Stimulated activated memory B cell treated with anti-CD40 and anti-IgM and Interleukin-4, amounts not matched to agents 10 μg/mL and 1 μg/mL and 100 μg/mL, for 72 hours (primary cell): ENCODE data around the gene TLE3.

Experiments used
- ATAC-seq: fragments of 150-1000 bp; cut with Tn5 transposase; 2 replicates; pipeline ENCODE4 v1.10.0; 2021
- H3K27ac Mint-ChIP-seq: one replicate; pipeline ENCODE4 v1.8.0; 2022; ENCODE audit warnings: mild to moderate bottlenecking, mixed read lengths
- H3K27me3 Mint-ChIP-seq: one replicate; pipeline ENCODE4 v1.8.0; 2022; ENCODE audit warnings: mixed read lengths
- H3K36me3 Mint-ChIP-seq: one replicate; pipeline ENCODE4 v1.8.0; 2022; ENCODE audit warnings: mixed read lengths
- H3K4me1 Mint-ChIP-seq: one replicate; pipeline ENCODE4 v1.8.0; 2022; ENCODE audit warnings: mixed read lengths
- H3K4me3 Mint-ChIP-seq: one replicate; pipeline ENCODE4 v1.8.0; 2022; ENCODE audit warnings: mild to moderate bottlenecking, moderate library complexity, mixed read lengths
- H3K9me3 Mint-ChIP-seq: one replicate; pipeline ENCODE4 v1.8.0; 2022; ENCODE audit warnings: mixed read lengths

The TLE3 gene

GRCh38 chr15:70087708-70088352 lies 9.9 kb downstream of the TLE3 start:
- Mint-ChIP-seq H3K4me1 (peaks cover 99% of the 10 kb centered on the region), H3K9me3 (no peaks in the 10 kb centered on the region), H3K36me3 (peaks cover 49% of the 10 kb centered on the region), H3K27ac (no peak overlapping the region), H3K27me3 (no peaks in the 10 kb centered on the region), H3K4me3 (no peak overlapping the region)
- no peak for ATAC-seq

GRCh38 chr15:70086636-70087035 lies 11.1 kb downstream of the TLE3 start:
- peak overlapping the region; percentile 47 for H3K27ac Mint-ChIP-seq
- H3K4me3 Mint-ChIP-seq, result no peak overlapping the region
- H3K9me3 Mint-ChIP-seq, result no peaks in the 10 kb centered on the region
- ATAC-seq, result peak; percentile 73
- H3K4me1 Mint-ChIP-seq, result peaks cover 97% of the 10 kb centered on the region
- no peaks in the 10 kb centered on the region for H3K27me3 Mint-ChIP-seq
- peaks cover 54% of the 10 kb centered on the region for H3K36me3 Mint-ChIP-seq

- H3K4me1 Mint-ChIP-seq, result peaks cover 76% of the 10 kb centered on the region
- no peaks in the 10 kb centered on the region for H3K27me3 Mint-ChIP-seq
- no peaks in the 10 kb centered on the region for H3K9me3 Mint-ChIP-seq
- peak; percentile 34 for ATAC-seq
- peak overlapping the region; percentile 60 for H3K27ac Mint-ChIP-seq
- H3K36me3 Mint-ChIP-seq, result peaks cover 54% of the 10 kb centered on the region
- H3K4me3 Mint-ChIP-seq, result no peak overlapping the region
Measured at GRCh38 chr15:70084461-70084860, 13.3 kb downstream of the TLE3 start.

GRCh38 chr15:70083946-70084345 lies 13.8 kb downstream of the TLE3 start:
- peaks cover 72% of the 10 kb centered on the region for H3K4me1 Mint-ChIP-seq
- H3K9me3 Mint-ChIP-seq, result no peaks in the 10 kb centered on the region
- H3K27me3 Mint-ChIP-seq, result no peaks in the 10 kb centered on the region
- no peak overlapping the region for H3K4me3 Mint-ChIP-seq
- H3K27ac Mint-ChIP-seq, result peak overlapping the region; percentile 60
- H3K36me3 Mint-ChIP-seq, result peaks cover 54% of the 10 kb centered on the region
- ATAC-seq, result peak; percentile 67

GRCh38 chr15:70083418-70083817 lies 14.3 kb downstream of the TLE3 start:
- Mint-ChIP-seq H3K36me3 (peaks cover 54% of the 10 kb centered on the region), H3K4me1 (peaks cover 72% of the 10 kb centered on the region), H3K9me3 (no peaks in the 10 kb centered on the region), H3K27me3 (no peaks in the 10 kb centered on the region), H3K4me3 (no peak overlapping the region), H3K27ac (peak overlapping the region; percentile 60)
- ATAC-seq, result no peak

GRCh38 chr15:70082281-70082900 lies 15.3 kb downstream of the TLE3 start:
- Mint-ChIP-seq H3K4me1 (peaks cover 72% of the 10 kb centered on the region), H3K9me3 (no peaks in the 10 kb centered on the region), H3K36me3 (peaks cover 54% of the 10 kb centered on the region), H3K27me3 (no peaks in the 10 kb centered on the region), H3K4me3 (no peak overlapping the region), H3K27ac (no peak overlapping the region)
- ATAC-seq, result no peak

GRCh38 chr15:70081612-70082011 lies 16.1 kb downstream of the TLE3 start:
- no peak overlapping the region for H3K27ac Mint-ChIP-seq
- peaks cover 54% of the 10 kb centered on the region for H3K36me3 Mint-ChIP-seq
- peaks cover 67% of the 10 kb centered on the region for H3K4me1 Mint-ChIP-seq

GRCh38 chr15:70080347-70080746 lies 17.4 kb downstream of the TLE3 start:
- peaks cover 67% of the 10 kb centered on the region for H3K4me1 Mint-ChIP-seq

More at GRCh38 chr15:70081612-70082011, 16.1 kb downstream of the TLE3 start:
- Mint-ChIP-seq H3K27me3 (no peaks in the 10 kb centered on the region), H3K4me3 (no peak overlapping the region), H3K9me3 (no peaks in the 10 kb centered on the region)
- ATAC-seq, result no peak

GRCh38 chr15:70079888-70080287 lies 17.8 kb downstream of the TLE3 start:
- Mint-ChIP-seq H3K4me1 (peaks cover 65% of the 10 kb centered on the region), H3K36me3 (peaks cover 53% of the 10 kb centered on the region), H3K9me3 (no peaks in the 10 kb centered on the region), H3K27ac (no peak overlapping the region), H3K27me3 (no peaks in the 10 kb centered on the region), H3K4me3 (no peak overlapping the region)
- ATAC-seq, result no peak

More at GRCh38 chr15:70080347-70080746, 17.4 kb downstream of the TLE3 start:
- Mint-ChIP-seq H3K27ac (no peak overlapping the region), H3K27me3 (no peaks in the 10 kb centered on the region), H3K36me3 (peaks cover 53% of the 10 kb centered on the region), H3K9me3 (no peaks in the 10 kb centered on the region), H3K4me3 (no peak overlapping the region)
- ATAC-seq, result no peak

GRCh38 chr15:70078578-70079417 lies 18.9 kb downstream of the TLE3 start:
- Mint-ChIP-seq H3K27me3 (no peaks in the 10 kb centered on the region), H3K4me1 (peaks cover 65% of the 10 kb centered on the region), H3K27ac (peak overlapping the region; percentile 55), H3K9me3 (no peaks in the 10 kb centered on the region), H3K36me3 (peaks cover 64% of the 10 kb centered on the region), H3K4me3 (no peak overlapping the region)
- no peak for ATAC-seq

GRCh38 chr15:70077188-70078147 lies 20.2 kb downstream of the TLE3 start:
- Mint-ChIP-seq H3K9me3 (no peaks in the 10 kb centered on the region), H3K27ac (peak overlapping the region; percentile 55), H3K36me3 (peaks cover 65% of the 10 kb centered on the region), H3K4me1 (peaks cover 65% of the 10 kb centered on the region), H3K4me3 (no peak overlapping the region), H3K27me3 (no peaks in the 10 kb centered on the region)
- no peak for ATAC-seq

GRCh38 chr15:70074380-70074779 lies 23.3 kb downstream of the TLE3 start:
- Mint-ChIP-seq H3K4me1 (peaks cover 85% of the 10 kb centered on the region), H3K36me3 (peaks cover 72% of the 10 kb centered on the region), H3K4me3 (no peak overlapping the region), H3K9me3 (no peaks in the 10 kb centered on the region), H3K27me3 (no peaks in the 10 kb centered on the region), H3K27ac (peak overlapping the region; percentile 40)
- no peak for ATAC-seq

- H3K9me3 Mint-ChIP-seq, result no peaks in the 10 kb centered on the region
- H3K4me3 Mint-ChIP-seq, result no peak overlapping the region
- peaks cover 83% of the 10 kb centered on the region for H3K36me3 Mint-ChIP-seq
- H3K27ac Mint-ChIP-seq, result peak overlapping the region; percentile 72
- H3K4me1 Mint-ChIP-seq, result peaks cover 79% of the 10 kb centered on the region
- H3K27me3 Mint-ChIP-seq, result no peaks in the 10 kb centered on the region
- ATAC-seq, result peak; percentile 81
Measured at GRCh38 chr15:70072479-70072878, 25.2 kb downstream of the TLE3 start.

- Mint-ChIP-seq H3K9me3 (no peaks in the 10 kb centered on the region), H3K27me3 (no peaks in the 10 kb centered on the region), H3K36me3 (peaks cover 88% of the 10 kb centered on the region), H3K27ac (peak overlapping the region; percentile 72), H3K4me1 (peaks cover 82% of the 10 kb centered on the region), H3K4me3 (no peak overlapping the region)
- no peak for ATAC-seq
Measured at GRCh38 chr15:70071799-70072198, 25.9 kb downstream of the TLE3 start.
